HPDE6-E6E7 (cell line): ENCODE data around the gene KMT2D.

Experiments
- DNase-seq: peaks from one replicate; pipeline ENCODE4 v3.0.0; 2011; ENCODE audit warnings: missing footprints; ENCODE audit errors: extremely low spot score

Gene KMT2D

GRCh38 chr12:49036029-49036428 is 24.6 kb downstream of the KMT2D start:
- DNase-seq, result no peak

GRCh38 chr12:49034286-49034622 is 26.3 kb downstream of the KMT2D start:
- no peak for DNase-seq

DNA sequence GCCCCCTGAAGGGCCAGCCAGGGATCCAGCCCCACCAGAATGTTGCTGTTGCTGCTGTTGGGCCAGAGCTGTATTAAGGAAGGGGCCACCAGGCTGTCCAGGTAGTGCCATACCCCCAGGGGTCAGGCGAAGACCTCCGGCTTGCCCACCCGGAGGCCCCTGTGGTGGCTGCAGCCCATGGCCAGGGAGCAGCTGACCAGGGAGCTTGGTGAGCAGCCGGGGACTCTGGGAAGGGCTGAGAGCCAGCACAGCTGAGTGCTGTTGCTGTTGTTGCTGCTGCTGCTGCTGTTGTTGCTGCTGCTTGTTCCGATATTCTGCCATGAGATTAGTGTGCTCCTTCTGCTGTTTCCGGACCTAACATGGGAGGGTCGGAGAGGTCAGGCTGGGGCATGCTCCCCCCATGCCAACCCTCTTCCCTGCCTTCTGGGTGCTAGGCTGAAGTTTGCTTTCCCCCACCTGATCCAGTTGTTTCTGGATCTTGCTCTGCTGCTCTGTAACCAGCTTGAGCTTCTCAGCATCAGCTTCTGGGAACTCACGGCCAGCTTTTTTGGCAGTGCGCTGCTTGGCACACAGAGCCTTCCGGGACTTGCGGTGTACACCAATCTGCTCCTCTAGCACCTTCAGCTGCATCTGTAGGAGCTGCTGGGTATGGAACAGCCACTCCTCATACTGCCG is 26.8 kb downstream of the KMT2D start:
- DNase-seq, result no peak

DNA sequence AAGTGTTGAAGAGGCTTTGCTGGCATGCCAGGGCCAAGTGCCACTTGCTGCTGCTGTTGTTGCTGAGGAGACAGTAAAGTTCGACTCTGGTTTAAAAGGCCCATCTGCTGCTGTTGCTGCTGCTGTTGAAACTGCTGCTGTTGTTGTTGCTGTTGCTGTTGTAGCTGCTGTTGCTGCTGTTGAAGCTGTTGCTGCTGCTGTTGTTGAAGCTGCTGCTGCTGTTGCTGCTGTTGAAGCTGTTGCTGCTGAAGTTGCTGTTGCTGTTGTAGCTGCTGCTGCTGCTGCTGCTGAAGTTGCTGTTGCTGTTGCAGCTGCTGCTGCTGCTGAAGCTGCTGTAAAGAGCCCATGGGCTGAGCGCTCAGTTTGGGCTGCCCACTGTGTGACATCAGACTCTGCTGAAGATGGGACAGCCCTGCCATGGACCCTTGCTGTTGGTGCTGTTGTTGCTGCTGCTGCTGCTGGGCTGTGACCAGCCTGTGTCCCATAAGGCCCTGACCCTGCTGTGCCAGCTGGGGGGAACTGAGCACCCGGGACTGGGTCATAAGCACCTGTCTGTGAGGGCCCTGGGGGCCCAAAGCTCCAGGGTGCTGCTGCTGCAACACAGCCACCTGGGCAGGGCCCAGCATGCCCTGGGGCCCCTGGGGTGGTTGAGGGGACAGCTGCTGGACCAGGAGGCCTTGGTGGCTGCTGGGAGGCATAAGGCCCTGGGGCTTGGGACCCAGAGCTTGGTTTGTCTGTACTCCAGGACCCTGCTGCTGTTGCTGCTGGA is 27.7 kb downstream of the KMT2D start:
- no peak for DNase-seq

GRCh38 chr12:49032276-49032675 is 28.3 kb downstream of the KMT2D start:
- DNase-seq, result no peak

DNA sequence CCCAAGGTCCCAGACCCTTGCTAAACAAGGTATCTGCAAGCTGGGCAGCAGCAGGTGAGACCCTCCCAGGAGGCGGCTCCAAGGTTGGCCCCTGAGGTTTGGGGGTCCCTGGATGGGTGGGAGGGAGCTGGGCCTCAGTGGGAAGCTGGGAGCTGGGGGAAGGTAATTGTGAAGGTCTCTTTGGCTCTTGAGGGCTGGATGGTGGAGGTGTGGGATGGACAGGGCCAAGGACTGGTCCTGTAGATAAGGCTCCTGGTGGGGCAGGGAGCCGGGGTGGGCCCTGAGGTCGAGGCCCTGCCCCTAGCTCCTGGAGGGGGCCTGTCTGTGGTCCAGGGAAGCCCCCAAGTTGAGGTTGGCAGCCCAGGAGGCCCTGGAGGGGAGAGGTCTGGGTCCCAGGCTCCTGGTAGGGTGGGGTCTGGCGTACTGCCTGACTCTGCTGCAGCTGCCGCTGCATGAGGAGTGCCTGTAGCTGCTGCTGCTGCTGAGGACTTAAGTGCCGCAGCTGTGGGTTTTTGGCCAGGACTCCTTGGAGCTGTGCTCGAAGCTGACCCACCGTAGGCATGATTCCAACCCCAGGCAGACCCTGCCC is 28.9 kb downstream of the KMT2D start:
- DNase-seq, result no peak

- DNase-seq, result no peak
Measured at GRCh38 chr12:49030714-49031572, 29.7 kb downstream of the KMT2D start.

- DNase-seq, result no peak
Measured at GRCh38 chr12:49030119-49030518, 30.5 kb downstream of the KMT2D start.

GRCh38 chr12:49028666-49029275 is 31.8 kb downstream of the KMT2D start:
- DNase-seq, result no peak

- no peak for DNase-seq
Measured at GRCh38 chr12:49027846-49028555, 32.6 kb downstream of the KMT2D start.

DNA sequence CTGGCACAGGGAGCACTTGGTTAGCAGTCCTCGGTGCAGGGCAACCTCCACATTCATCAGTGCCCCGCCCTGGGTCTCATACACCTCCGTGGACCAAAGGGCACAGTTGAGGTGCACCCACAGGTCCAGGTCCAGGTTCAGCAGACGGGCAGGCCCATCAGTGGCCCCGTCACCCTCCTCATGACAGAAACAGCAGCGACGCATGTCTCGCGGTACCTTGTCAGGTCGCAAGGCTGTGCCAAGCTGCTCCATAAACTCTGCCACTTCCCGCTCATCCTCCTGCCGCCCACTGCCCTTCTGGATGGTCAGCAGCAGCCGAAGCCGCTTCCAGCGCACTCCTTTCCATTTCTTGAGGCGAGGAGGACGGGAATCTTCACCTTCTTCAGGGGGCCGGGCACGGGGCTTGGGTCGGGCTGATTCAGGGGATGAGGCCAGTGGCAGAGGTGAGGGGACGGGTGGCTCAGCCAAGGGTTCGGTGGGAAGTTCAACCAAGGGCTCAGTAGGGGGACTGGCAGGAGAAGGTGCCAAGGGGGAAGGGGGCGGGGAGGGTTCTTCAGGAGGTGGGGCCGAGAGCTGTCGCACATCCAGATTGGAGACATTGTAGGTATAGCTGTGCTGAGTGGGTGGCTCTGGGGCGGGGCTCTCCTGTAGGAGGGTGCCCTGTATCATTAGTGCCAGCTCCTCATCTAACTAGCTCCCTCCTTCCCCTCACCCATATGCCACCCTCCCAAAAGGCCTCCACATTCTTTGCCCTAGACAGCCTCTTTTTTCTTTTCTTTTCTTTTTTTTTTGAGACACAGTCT is 33.7 kb downstream of the KMT2D start:
- no peak for DNase-seq

GRCh38 chr12:49026101-49026500 is 34.5 kb downstream of the KMT2D start:
- no peak for DNase-seq

- DNase-seq, result no peak
Measured at GRCh38 chr12:49025463-49025862, 35.1 kb downstream of the KMT2D start.

DNA sequence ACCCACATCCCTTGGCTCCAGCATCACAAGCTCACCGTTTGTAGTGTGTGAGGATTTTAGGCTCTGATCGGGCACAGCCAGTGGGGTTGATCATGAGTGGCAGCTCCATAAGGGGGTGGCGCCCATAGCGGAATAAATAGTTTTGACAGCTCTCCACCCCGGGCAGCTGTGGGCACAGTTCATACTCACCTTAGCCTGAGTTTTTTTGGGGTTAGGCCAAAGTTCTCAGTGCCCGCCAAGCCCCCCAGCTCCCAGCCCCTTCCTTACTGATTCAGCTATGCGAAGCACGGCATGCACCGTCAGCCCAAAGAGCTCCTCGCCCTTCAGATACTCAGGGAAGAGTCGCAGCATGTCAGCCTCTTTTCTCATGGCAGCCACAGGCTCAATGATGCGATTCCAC is 36.1 kb downstream of the KMT2D start:
- no peak for DNase-seq

- DNase-seq, result no peak
Measured at GRCh38 chr12:49023812-49024211, 36.8 kb downstream of the KMT2D start.

DNA sequence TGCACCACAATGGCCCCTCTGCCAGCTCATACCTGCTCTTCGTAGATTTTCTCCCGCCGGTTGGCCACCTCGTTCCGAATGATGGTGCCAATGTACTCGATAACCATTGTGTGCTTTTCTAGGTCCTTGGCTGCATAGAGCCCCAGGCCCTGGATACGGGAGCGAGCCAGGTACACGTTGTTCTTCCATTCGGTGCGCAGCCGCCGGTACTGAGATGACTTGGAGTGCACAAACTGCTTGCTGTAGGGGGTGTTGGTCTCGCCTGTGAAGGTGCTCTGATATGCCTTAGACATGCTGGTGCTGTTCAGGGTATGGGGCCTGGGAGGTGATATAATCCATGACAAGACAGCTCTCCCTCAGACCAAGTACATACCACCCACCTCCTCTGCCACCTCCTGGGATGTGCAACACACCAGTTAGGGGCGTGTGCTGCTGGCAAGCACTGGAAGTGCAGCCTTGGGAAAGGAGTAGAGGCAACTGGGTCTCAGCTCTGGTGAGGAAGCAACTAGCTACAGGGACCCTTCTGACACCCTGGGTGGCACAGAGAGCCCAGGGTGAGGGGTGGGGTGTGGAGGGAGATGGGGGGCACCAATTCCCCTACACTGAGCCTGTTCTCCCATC is 37.9 kb downstream of the KMT2D start:
- DNase-seq, result no peak

GRCh38 chr12:49021292-49021915 is 39.2 kb downstream of the KMT2D start:
- DNase-seq, result no peak

DNA sequence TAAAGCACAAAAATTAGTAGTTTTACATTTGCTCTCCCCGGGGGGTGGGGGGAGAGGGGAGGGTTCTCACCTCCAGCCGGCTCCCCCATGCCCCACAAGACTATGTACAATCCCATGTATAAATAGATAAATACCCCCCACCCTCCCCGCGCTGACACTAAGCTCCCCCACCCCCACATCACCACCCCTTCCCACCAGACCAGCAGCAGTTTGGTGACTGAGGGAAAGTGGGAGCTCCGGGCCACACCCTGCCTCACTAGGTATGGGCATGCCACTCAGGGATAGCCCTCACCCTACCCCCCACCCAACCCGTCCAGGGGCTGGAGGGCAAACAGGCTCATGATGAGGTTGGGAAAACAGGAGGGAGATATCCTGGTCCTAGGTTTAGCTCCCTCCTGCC is 40.2 kb downstream of the KMT2D start:
- DNase-seq, result no peak
